GM18505 (cell line): ENCODE results near the gene AQP6.

ENCODE experiments used
- ATAC-seq: cut with Tn5 transposase; IDR thresholded peaks from one replicate; pipeline ENCODE4 v1.9.1; 2021; ENCODE audit not compliant: unreplicated experiment
- POLR2A ChIP-seq: IDR thresholded peaks from 4 replicates; pipeline ENCODE4 v1.6.1; 2011; ENCODE audit warnings: borderline replicate concordance; ENCODE audit not compliant: insufficient read depth, insufficient read length; ENCODE audit errors: extremely low read depth

AQP6 gene

DNA sequence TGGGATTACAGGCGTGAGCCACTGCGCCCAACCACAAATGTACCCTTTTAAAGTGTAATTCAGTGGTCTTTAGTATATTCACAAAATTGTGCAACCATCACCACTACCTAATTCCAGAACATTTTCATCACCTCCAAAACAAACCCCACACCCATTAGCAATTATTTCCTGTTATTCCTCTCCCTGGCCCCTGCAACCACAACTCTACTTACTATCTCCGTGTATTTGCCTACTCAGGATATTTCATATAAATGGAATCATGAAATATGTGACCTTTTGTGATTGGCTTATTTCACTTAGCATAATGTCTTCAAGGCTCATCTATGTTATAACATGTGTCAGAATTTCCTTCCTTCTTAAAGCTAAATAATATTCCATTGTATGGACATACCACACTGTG lies 38.2 kb upstream of the AQP6 start:
- ATAC-seq = no peak
- TF ChIP-seq POLR2A = no peak

DNA sequence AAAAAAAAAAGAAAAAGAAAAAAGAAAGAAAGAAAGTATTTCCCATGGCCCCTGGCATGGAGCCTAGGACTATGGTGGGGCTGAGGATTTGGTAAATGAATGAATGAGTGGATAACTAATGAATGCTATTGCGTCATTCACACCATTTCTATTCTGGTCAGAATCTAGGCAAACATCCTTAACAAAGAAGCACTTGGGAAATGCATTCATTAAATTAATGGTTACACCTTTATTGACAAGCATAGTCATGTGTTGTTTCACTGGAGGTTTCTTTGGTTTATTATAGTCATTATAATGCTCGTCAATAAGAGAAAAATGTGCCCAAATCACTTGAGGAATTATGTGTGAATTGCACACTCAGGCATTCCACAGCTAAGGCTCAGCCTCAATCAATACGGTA lies 35.8 kb upstream of the AQP6 start:
- ATAC-seq = no peak
- no peak for TF ChIP-seq POLR2A

DNA sequence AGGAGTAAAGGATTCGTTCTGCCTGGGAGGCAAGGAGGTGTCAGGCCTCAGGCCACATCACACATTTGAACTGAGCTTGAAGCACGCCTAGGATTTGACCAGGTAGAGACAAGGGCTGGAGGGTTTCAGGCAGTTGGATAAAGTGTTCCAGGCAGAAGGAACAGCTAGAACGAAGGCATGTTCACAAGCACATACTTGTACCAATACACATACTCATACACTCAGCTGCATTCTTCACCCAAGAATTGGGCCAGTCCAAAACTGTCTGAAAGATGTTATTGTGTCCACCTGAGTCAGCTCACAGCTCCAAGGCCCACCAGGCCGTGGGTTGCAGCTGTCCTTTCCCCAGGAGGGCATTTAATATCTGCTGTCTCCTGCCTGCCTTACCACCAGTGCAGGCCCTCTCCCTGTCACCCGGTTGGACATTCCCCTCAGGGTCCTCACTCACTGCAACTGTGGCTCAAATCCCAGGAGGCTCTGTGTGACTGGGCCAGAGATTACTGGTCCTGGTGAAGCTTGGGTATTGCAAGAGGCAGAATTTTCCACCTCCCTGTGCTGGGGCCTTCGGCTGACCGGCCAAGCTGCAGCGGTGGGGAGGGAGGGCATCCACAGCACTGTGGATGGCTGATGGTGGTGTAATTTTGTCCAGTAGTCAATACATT lies 35.0 kb upstream of the AQP6 start:
- TF ChIP-seq POLR2A = no peak
- no peak for ATAC-seq

DNA sequence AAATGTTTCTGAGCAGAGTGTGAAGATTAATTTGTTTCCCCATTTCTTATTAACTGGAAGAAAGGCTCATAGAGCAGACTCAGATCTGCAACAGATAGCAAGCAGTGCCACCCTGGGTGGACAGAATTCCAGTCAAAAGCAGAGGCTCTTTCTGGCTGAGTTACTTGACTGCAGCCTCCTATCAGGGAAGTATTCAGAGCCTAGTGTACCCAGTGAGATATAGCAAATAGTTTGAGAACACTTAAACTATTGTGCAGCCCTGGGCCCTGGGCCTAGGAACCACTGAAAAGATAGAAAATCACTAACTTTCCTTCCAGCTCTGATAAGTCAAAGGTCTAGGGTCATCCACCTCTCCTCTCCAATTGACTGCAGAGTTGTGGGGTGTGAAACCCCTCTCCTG lies 33.4 kb upstream of the AQP6 start:
- no peak for ATAC-seq
- TF ChIP-seq POLR2A = no peak

DNA sequence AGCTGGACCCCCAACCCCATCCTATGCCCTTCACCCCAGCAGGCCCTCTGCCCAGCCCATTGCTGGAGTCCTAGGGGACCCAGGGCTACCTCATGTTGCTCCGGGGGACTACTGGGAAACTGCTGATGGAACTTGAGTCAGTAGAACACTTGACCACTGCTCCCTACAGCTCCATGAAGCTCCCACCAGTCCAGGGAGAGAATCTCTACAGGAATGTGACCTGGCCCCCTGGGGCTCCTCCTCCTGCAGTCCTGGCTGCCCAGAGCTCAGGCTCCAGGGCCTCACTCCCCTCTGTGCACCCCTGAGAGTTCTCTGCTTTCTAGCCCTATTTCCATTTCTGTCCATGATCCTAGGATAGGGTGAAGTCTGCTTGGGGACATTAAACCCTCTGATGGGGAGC lies 33.0 kb upstream of the AQP6 start:
- TF ChIP-seq POLR2A = no peak
- ATAC-seq = no peak

DNA sequence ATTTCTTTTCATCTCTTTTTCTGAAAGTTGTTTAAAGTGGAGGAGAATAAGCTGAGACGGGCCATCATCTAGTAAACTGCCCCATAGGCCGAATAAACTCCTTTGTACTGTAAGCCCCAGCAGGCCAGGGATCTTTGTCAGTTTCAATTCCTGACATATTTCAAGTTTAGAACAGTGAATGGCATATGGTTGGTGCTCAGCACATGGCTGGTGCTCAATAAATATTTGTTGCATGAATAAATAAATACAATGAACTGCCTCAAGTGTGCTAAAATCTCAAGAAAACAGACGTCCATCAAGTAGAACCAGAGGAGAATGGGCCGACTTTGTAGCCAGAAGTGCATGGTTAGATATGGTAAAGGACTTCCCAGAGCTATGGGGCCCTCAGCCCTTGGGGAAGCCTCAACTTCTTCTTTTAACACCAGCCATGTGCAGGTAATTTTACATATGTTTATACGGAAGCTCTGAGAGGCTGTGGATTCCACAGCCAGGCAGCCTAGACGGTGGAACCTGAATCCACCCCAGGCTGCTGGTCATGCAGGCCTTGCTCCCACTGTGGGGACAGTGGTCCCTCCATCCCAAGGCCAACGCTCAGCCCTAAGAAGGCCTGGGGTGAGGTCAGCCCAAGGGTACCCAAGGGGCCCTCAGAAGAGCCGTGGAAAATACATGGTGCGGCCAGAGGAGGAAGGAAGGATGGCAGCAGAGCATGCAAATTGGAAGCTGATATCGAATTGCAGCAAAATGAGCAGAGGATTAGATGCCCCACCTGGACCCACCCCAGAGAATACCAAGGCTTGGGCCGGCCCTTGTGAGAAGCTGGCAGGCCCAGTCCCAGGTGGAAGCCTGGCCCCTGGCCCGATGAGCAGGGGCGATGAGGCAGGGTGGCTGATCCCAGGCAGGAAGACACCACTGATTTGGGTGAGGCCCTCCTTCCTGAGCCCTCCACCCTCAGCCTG lies 30.9 kb upstream of the AQP6 start:
- ATAC-seq = no peak
- no peak for TF ChIP-seq POLR2A

DNA sequence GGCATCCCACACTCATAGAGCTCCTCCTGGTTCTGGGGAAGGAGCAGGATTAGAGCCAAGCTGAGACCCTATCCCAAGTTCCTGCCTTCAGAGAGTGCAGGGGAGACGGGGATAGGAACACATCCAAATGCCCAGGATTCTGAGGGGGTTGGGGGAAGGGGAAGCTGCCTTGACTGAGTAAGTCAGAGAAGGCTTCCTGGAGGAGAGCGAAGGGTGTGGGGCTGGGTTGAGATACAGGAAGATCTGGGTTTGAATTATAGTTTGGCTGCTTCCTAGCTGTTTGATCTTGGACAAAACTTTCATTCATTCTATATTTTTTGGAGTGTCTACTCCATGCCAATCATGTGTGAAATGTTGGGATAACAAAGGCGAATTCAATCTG lies 30.2 kb upstream of the AQP6 start:
- TF ChIP-seq POLR2A = no peak
- no peak for ATAC-seq

DNA sequence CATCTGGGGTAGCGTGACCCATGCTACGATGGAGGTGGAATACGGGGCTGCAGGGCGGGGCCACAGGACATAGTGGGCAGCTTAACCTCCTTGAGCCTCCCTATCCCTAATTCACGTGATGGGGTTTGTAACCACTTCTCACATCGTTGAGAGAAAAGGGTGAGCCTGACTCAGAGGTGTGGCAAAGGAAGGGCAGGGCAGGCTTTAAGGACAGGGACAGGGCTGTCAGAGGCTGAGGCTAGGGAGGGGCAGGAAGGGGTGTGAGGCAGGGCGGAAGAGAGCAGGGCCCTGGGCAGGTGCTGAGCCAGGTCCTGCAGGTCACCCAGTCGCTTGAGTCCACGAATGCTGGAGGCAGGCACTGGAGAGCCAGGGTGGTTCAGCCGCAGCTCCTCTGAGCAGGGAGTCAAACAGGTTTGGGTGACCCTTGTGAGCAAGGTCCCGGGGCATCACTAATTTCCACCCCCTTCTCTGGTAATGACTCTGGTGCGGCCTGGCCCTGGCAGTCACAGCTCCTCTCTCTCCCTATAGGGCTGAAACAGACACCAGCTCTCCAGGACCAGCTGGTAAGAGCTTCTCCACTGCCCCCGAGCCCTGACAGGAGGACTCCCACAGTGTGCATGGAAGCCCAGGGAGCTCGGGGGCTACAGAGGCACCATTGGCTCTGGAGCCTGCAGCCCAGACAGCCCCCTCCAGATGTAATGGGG lies 29.7 kb upstream of the AQP6 start:
- no peak for ATAC-seq

DNA sequence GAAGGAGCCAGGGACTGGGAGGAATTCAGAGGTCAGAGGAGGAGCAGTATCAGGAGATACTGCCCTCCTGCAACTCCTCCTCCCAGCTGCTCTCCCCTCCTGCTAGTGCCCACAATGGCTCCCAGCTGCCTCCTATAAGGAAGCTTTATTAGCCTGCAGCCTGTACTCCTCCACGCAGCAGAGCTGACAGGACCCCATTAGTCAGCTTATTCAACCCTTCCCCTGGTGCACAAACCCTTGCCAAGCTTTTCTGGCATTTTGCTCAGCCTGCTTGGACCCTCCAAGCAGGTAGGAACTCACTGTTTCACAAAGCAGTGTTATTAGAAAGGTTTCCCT lies 29.2 kb upstream of the AQP6 start:
- no peak for ATAC-seq
- no peak for TF ChIP-seq POLR2A

More for the DNA sequence above, 29.7 kb upstream of the AQP6 start:
- TF ChIP-seq POLR2A = no peak

DNA sequence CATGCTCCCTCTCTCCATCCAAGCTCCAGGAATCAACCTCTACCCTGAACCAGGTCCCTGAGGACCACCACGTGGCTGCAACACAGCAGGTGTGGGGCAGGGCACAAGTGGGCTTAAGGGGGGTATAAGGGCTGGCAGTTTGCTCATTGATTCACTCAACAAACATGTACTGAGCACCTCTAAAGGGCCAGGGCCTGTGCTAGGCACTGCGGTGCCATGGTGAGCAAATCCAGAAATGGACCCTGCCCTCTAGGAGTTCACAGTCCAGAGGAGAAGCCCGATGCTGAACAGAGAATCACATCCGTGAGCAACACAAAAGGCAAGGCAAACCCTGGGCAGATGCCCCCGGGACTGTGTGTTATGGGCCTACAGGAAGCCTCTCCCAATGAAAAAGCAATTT lies 28.7 kb upstream of the AQP6 start:
- no peak for ATAC-seq
- no peak for TF ChIP-seq POLR2A

DNA sequence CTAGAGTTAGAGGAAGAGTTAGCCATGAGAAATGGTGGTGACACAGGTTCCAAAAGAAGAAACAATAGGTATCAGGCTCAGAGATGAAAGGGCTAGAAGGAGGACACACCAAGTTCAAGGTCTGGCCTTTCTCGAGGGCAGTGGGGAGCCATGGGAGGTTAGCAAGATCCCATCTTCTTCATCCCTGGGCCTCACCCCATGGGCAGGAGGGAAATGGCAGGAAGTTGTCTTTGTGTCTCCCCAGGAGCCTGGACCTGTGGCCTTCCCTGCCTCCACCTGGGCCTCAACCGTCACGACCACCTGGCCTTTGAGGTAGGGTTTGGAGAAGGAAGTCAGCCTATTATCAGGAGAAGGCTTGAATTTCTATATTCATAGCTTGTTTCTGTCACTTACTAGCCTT lies 28.0 kb upstream of the AQP6 start:
- no peak for ATAC-seq
- TF ChIP-seq POLR2A = no peak

DNA sequence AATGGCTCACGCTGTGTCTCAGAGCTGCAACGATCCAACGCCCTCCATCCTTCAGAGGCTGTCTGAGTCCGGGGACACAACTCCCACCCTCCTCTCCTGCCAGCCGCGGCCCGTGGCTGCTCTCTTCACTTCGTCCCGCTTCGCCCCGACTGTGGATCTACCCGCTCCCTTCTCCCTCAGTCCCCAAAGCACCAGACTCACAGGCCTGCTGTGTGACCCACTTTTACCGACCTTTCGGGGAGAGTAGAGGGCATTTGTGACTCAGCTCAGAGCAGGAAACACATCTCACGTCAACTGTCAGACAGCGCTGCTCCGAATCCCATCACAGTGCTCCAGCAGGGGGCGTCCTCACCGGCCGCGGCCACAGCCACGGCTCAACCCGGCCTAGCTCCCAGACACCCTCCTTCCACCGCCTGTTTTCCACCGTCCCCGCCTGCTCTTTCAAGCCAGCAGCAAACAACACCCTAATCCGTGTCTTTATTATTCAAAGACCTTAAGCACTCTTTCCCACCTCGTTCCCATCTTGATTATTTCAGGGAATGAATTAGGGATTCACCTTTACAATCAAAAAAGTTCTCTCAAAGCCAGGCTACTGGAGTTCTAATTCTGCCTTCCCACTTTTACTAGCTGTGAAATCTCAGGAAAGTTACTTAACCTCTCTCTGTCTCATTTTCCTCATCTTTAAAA lies 27.2 kb upstream of the AQP6 start:
- TF ChIP-seq POLR2A = no peak
- no peak for ATAC-seq

DNA sequence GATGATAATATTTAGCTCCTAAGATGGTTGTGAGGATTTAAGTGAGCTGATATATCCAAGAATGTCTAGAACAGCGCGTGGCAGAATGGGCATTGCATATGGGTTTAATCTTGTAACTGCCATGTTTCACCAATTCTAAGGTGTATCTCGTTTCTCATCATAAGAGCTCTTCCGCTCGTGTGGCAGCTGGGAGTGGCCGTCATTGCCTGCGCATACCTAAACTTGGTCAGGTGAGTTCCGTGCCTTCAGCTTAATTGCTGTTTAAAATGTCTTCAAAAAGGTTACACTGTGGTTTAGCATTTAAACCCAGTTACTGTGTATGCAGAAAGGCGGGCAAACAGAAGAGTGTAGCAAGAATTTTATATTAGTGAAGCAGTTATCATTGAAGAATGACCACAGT lies 26.7 kb upstream of the AQP6 start:
- no peak for ATAC-seq
- TF ChIP-seq POLR2A = no peak
